Mucosa of descending colon (tissue), 3 donors: ENCODE measurements around the gene DMGDH. TPM values are rescaled to one million over a fixed set of nuclear protein-coding genes. Genes with fewer than 3 reads are reported as not detected.

ENCODE experiments used
- ATAC-seq: fragments of 200-7000 bp; cut with Tn5 transposase; one replicate; pipeline ENCODE4 v1.9.1; 2020; ENCODE audit warnings: mild to moderate bottlenecking, moderate library complexity
- DNase-seq, 3 donors: peaks; one replicate each; pipeline ENCODE4 v3.0.0-alpha.2; 2020
- H3K36me3 ChIP-seq: fragments of 200-600 bp; one replicate; pipeline ENCODE4 v1.8.0; 2021; ENCODE audit warnings: low read depth, mild to moderate bottlenecking
- H3K4me1 ChIP-seq: fragments of 200-600 bp; one replicate; pipeline ENCODE4 v1.8.0; 2021; ENCODE audit warnings: low read depth, mild to moderate bottlenecking
- H3K4me3 ChIP-seq: fragments of 200-600 bp; one replicate; pipeline ENCODE4 v1.8.0; 2021; ENCODE audit warnings: mild to moderate bottlenecking
- H3K9me3 ChIP-seq: fragments of 200-600 bp; one replicate; pipeline ENCODE4 v1.8.0; 2021; ENCODE audit warnings: mild to moderate bottlenecking
- intact Hi-C, 2 donors: fragments of 100-400 bp; cut with DNase I in 1 of 2; cut with micrococcal nuclease in 1 of 2; formaldehyde crosslinking; loops; one replicate each; pipeline versions ENCODE4 v1.11.0 to v1.11.1; 2022; cut with DNase I, micrococcal nuclease
- total RNA-seq, 3 donors: library from RNA; stranded (reverse); fragmentation: NEBNext Ultra II Directional in 2 of 3; extraction: Animal tissue kit (Norgen Biotek cat#: 25700) in 2 of 3; gene quantifications; one replicate each; pipeline versions ENCODE4 v1.2.1 to v1.2.4, GENCODE V29; 2021 to 2023
- TF ChIP-seq, protein P1 (sequence below): fragments of 200-600 bp; IDR thresholded peaks from one replicate; pipeline ENCODE4 v1.8.0; 2022; ENCODE audit warnings: antibody characterized with exemption, mild to moderate bottlenecking
- donor health status: DM: no; HTN: no; CAD: no; lungs with moderate emphysema.
- donor health status: DM: no; HTN: no; CAD: no.
- donor health status: DM: no; HTN: yes; CAD: no.

DMGDH gene
- total RNA-seq, 3 donors from 2014 or later, result 1.2 to 3.6 (median 1.8) TPM

DNA sequence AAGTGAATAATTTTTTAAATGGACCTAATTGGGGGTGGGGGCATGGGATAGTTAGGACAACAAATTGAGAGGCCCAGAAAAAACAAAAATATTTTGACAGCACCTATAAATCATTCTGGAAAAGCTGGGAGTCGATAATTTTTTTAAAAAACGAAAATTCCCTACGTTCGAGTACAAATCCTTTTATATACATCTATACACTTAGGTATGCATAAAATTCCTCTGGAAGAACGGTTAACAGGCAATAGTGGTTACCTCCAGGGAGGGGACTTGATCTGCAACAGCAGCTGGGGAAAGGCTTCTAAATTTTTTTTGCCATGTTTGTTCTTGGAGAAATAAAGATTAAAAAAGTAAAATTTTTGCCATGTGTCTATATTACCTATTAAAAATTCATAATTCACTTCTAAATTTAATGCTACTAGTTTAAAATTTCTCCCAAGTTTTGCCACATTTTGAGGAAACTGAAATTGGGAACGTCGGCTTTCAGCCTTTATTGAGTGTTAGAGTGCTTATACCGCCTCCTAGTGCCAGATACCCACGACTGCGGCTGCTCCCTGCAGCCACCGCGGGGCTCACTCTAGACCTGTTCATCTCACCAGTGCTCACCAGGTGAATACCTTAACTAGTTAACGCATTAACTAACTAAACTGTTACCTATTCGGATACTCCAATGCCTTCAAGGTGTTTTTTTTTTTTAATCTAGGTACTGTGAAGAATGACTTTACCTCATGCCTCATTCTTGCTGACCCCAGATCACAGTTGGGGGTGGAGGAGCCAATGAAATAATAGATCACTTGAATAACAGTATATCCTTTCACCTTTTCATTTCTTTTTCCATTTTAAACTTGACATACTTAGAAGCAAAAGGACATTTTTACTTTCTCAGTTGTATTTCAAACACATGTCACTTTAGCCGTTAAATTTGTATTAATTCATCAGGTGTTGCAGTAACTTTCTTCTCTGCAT is 40.3 kb upstream of the DMGDH start:
- H3K9me3 ChIP-seq, result no peaks in the 10 kb centered on the region
- ATAC-seq, result no peak
- TF ChIP-seq, protein P1, sequence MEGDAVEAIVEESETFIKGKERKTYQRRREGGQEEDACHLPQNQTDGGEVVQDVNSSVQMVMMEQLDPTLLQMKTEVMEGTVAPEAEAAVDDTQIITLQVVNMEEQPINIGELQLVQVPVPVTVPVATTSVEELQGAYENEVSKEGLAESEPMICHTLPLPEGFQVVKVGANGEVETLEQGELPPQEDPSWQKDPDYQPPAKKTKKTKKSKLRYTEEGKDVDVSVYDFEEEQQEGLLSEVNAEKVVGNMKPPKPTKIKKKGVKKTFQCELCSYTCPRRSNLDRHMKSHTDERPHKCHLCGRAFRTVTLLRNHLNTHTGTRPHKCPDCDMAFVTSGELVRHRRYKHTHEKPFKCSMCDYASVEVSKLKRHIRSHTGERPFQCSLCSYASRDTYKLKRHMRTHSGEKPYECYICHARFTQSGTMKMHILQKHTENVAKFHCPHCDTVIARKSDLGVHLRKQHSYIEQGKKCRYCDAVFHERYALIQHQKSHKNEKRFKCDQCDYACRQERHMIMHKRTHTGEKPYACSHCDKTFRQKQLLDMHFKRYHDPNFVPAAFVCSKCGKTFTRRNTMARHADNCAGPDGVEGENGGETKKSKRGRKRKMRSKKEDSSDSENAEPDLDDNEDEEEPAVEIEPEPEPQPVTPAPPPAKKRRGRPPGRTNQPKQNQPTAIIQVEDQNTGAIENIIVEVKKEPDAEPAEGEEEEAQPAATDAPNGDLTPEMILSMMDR, result no peak
- no peaks in the 10 kb centered on the region for H3K36me3 ChIP-seq
- intact Hi-C loops, result no loop called here
- peaks cover 3% of the 10 kb centered on the region for H3K4me1 ChIP-seq
- peak in 2 of 3 donors; percentile 35 to 51 for DNase-seq
- H3K4me3 ChIP-seq, result no peak overlapping the region

DNA sequence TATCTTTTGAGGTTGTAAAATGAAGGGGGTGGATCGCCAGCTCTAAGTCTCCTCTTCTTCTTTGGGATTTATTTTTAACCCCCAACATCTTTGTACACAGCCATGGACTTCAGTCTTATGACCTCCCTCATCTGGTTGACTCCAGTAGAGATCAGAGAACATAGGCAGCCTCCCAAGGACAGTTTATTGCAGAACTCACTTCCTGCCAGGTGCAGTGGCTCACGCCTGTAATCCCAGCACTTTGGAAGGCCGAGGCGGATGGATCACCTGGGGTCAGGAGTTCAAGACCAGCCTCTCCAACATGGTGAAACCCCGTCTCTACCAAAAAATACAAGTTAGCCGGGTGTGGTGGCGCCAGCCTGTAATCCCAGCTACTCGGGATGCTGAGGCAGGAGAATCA is 39.3 kb upstream of the DMGDH start:
- intact Hi-C loops, result no loop called here
- DNase-seq, result no peak
- no peak for ATAC-seq
- no peaks in the 10 kb centered on the region for H3K9me3 ChIP-seq
- H3K4me3 ChIP-seq, result no peak overlapping the region
- TF ChIP-seq, protein P1, result no peak
- H3K4me1 ChIP-seq, result peaks cover 3% of the 10 kb centered on the region
- no peaks in the 10 kb centered on the region for H3K36me3 ChIP-seq

DNA sequence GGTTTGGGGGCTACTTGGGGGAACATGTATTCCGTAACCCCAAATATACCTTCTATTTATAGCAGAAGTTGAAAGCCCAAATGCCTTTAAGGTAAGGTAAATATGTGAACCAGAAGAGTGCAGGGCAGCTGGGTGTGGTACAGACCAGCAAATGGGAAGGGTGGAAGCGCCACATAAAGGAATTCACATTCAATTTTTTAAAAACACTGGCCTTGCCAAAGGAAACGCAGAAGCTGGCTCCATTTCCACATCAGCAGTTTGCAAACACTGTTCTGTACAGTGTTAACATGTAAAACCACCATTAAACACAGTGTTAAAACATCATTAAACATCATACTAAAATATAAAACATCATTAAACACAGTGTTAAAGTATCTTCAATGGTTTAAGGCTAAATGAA is 38.6 kb upstream of the DMGDH start:
- DNase-seq, result no peak
- H3K9me3 ChIP-seq, result no peaks in the 10 kb centered on the region
- no peaks in the 10 kb centered on the region for H3K36me3 ChIP-seq
- no peak for ATAC-seq
- intact Hi-C loops, result no loop called here
- H3K4me1 ChIP-seq, result peaks cover 3% of the 10 kb centered on the region
- no peak overlapping the region for H3K4me3 ChIP-seq
- TF ChIP-seq, protein P1, result no peak

DNA sequence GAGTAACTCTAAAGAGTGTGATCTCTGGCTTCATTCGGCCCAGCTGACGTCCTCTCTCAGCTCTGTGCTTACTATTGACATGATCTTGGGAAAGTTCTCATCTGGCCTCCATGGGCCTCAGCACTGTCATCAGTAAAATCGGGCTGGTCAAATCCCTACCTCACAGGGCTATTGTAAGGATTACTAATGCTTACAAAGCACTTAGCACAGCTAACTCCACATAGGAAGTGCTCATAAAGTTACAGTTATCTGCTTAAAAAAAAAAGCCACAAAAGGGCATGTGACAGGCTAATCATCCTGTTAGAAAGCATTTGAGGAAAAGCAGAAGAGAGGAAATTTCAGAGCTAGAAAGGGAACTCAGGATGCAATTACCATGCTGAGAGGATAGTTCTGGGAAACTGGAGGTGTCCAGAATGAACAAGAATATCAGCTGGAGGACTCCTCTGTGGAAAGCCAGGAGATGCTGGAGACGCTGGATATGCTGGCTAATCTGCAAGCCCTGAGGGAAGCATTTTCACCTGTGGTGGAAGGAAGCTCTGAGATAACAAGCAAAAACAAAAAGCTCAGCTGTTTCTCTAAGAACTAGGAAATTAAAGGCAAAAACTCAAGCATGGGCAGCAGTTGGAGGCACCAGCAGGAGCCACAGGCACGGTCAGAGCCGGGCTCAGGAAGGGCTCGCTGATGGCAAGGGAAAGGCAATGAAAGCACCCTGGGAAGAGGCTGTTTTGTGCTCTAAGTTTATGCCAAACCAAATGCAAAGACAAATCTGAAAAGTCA is 37.7 kb upstream of the DMGDH start:
- H3K4me1 ChIP-seq, result peaks cover 3% of the 10 kb centered on the region
- H3K4me3 ChIP-seq, result no peak overlapping the region
- ATAC-seq (peak; percentile 21), DNase-seq (no peak)
- H3K9me3 ChIP-seq, result no peaks in the 10 kb centered on the region
- no peaks in the 10 kb centered on the region for H3K36me3 ChIP-seq
- TF ChIP-seq, protein P1, result no peak
- intact Hi-C loops, result no loop called here

DNA sequence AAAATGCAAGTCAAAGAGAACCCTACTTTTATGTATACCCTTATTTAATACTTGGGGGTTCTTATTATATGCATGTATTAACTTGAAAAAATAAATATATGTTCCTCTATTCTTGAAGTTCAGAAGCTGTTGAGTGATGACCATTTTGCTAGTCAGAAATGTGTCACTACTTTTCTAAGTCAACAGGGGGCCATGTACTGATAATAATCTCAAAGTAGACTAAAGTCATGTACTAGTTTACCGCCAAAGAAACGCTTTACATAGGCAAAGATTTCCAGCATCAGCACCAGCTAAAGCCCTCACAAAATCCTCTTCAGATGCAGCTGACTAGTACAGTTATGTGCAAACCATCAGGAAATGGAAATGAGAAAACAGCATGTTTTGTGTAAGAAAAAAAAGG is 36.4 kb upstream of the DMGDH start:
- no peaks in the 10 kb centered on the region for H3K4me1 ChIP-seq
- DNase-seq (no peak), ATAC-seq (no peak)
- no peaks in the 10 kb centered on the region for H3K9me3 ChIP-seq
- TF ChIP-seq, protein P1, result no peak
- H3K36me3 ChIP-seq, result no peaks in the 10 kb centered on the region
- H3K4me3 ChIP-seq, result no peak overlapping the region
- intact Hi-C loops, result no loop called here
